NCI-H146 (cell line): ENCODE measurements around the gene NT5C3B.

Experiments
- DNase-seq: peaks from one replicate; lab custom pipeline; 2025; lab: John Stamatoyannopoulos, UW

NT5C3B gene

DNA sequence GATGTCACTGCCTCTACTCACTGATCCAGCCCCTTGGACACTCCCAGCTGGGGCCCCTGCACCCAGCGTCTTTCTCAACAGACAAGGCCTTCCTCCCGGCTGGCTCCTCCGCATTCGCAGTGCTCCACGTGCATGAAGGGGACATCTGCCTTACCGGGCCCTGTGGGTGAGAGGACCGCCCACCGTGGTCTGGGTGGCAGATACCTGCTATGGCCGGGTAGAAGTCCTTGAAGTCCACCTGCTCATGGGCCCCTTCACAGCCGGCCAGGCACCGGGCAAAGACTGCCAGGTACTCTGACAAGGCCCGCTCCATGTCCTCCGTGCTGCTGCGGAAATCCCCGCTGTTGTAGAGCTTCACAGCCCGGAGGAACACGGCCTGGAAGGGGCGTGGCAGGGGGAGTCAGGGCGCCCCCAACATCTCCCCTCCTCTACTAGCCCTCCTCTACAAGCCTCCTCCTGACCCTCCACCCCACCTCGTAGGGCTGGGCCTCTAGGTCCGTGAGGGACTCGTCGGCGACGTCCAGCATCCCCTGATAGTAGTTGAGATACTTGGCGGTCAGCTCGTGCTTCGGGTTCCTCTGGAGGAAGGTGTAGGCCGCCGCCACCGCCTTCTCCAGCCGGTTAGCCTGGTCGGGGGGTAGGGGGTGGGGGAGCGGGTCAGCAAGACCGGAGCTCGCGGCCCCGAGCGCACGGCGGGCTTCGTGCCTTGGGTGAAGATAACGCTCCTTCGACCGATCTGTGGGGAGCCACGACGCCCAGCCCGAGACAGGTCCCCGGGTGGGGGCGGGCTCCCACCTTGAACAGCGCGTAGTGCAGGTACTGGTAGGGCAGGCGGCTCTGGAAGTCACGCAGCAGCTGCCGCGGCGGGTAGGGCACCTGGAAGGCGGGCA is 25.1 kb downstream of the NT5C3B start:
- DNase-seq = no peak

DNA sequence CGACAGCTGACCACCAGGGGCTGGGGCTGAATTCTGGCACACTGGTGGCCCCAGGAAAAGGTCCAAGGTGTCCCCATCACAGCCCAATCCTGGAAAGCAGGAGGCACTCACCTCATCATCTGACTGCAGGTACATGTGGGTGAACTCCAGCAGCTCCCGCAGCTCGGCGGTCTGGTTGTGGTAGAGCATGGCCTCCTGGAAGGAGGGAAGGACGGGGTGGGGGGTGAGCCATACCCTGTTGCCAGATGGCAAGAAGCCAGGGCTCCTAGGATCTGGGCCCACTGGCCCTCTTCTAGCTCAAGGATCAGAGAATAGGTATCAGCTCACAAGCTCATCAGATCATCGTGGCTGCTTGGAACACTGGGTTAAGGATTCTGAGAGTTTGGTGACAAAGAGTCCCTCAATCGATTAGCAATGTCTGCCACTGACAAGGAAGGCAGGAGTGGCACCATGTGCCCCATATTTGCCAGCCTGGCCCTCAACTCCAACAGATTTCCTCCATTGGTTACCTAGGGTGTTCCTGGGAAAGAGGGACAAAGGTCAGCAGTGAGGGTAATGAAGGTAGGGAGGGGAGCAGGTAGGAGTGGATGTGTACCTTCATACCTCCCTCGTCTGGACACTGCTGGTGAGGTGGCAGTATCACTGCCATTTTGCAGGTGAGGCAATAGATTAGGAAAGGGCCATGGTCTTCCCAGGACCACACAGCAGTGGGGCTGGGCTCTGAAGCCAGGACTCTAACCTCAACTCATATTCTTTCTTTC is 29.2 kb downstream of the NT5C3B start:
- no peak for DNase-seq

DNA sequence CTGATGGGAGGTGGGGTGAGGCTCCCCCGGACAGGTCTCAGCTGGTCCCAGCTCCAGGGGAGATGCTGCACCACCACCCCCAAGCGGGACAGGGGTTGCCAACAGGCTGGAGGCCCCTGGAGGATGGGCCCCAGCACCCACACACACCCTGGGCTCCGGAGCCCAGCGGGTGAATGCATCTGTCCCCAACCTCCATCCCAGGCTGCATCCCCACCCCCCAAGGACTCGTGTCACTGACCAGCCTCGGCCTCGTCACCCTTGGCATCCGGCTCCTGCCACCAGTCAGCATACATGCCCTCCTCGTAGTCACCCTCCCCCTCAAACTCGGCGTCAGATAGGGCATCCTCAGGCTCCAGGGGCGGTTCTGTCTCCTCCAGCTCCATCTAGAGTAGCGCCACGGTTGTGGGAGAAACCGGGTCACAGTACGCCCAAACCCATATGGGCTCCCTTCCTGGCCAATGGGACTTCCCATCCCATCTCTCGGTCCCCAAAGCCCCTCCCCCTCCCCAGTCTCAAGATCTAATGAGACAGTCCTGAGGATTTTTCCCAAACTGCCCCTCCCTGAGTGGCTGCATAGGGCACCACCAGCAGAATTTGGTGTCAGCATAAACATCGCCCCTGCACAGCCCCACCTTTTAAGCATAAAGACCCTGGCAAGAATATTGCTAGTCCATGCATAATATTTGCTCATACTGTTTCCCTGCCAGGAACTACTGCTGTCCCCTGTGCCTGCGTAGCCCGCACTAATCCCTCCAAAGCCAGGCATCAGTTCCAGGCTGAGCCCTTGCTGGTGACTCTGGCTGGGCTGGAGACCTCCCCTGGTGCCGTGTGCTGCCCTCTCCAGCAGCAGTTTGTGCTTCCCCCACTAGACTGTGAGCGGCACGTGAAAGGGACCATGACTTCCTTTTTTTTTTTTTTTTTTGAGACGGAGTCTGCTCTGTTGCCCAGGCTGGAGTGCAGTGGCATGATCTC is 32.7 kb downstream of the NT5C3B start:
- DNase-seq = no peak

DNA sequence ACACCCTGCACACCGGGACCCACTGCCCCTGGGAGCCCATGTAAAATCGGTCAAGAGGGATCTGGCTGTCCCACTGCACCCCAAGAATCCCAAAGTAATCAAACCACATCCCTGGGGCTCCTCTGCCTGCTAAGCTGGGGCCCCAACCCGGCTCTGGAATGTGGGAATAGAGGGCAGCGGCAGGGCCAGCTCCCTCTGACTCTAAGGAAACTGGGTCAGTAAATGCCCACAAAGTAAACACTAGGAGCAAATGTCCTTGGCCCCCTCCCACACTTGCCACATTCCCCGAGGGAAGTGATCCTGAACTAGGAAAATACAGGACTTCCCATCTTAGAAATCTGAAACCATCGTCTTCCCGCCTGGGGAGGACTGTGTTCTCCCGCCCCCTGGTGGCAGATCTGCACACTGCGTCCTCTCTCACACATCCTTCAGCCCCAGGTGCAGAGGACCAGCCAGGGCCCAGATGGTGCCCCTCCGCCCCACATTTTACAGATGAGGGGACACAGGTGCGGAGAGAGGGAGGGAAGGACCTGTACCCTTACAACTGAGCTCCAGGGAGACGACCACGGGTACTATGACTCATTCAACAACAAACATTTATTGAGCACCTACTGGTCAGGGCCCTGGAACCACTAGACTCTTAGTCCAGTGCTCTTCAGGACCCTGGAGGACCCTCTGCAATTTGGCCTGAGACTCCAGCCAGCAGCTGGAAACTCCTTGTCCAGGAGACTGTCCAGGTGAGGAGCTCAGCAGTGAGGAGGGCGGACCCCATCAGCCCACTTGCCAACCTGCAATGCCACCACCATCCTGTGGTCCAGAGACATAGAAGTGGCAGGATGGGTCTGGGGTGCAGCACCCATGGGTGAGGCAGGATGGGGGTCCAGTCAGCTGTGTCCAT is 34.4 kb downstream of the NT5C3B start:
- peak; percentile 74 for DNase-seq

DNA sequence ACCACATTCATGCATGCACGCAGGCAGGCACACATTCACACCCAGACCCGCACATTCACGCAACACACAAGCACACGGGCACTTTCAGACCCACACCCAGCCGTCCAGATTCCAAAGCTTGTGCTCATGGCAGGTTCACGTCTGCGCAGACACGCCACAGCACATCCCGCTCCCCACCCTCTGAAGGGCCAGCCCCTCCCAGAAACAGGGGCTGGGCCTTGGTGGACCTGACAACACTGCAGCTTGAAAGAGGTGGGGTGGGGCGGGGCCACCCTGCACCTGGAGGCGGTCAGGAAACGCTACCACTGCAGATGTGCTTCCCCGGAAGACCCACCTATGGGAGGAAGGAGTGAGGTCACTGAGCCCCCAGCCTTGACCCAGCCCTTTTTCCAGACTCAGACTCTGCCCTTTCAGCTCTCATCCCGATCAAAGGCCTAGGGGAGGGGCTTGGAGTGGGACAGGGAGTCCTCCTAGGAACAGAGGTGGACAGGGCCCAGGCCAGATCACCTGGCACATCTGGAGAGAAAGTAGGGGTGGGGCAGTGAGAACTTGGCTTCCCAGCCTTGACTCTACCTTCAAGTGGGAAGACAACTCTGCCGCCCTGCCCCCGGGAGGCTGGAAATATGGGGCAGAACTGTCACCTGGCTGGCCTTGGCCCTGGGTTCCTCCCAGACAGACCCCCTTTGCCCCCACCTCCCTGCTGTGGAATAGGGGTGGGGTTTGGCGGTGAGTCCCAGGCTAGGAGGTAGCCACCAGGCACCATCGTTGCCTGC is 35.2 kb downstream of the NT5C3B start:
- peak; percentile 91 for DNase-seq

DNA sequence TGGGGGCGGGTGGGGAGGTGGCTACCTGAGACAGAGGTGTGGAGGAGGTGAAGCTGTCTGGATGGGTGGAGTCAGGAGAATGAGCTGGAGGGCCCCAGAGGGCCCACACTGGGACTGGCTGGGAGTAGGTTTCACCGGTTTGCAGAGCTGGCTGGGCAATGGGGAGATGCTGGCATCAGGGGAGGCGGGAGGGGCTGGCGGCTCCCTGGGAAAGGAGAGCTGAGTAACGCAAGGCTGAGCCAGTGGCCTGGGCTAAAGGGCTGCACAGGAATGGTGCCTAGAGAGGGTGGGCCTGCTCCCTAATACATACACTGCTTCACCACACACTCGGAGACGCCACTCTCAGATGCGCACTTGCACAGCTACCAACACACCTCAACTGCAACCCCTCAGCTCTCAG is 36.7 kb downstream of the NT5C3B start:
- DNase-seq = no peak

DNA sequence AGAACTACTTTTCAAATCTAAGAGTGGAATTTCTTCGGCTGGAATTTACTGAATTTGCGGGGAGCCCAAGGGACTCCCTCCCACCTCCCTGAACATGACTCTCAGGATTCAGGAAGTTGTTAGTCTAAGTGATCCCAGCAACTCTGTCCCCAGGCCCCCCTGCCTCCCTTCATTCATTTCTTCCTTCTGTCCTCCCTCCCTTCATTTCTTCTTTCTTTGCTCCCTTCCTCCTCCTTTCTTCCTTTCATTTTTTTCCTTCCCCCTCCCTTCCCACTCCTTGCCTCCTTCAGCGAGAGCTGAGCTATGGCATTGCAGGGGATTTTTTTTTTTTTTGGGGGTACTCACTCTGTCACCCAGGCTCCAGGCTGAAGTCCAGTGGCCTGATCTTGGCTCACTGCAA is 38.7 kb downstream of the NT5C3B start:
- DNase-seq = no peak

DNA sequence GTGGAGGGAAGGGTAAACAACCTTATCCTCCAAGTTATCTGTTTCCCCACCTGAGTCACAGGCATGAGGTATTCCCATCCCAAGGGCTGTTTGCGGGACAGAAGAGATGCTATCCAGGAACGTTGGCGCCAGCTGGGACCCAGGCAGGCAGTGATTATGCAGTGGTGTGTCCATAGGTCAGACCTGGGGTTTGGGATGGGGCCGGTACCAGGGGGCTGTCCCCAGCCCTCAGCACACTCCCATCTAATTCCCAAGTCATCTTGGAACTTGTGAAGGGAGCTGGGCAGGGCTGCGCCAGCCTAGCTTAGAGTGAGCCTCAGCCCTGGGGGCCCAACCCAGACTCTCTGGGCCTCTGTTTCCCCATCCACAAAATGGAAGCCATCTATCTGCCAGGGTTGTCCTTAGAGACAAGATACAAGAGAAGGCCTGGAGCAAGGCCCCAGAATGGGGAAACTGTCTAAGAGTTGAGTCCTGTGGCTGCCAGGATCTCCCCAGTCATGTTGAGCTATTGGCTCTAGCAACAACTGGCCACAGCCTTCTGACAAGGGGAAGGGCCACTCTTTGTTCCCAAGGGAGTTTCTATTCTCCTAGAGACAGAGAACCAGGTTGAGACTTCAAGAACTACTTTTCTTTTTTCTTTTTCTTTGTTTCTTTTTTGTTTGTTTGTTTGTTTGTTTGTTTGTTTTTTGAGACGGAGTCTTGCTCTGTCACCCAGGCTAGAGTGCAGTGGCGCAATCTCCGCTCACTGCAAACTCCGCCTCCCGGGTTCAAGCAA is 39.7 kb downstream of the NT5C3B start:
- no peak for DNase-seq

DNA sequence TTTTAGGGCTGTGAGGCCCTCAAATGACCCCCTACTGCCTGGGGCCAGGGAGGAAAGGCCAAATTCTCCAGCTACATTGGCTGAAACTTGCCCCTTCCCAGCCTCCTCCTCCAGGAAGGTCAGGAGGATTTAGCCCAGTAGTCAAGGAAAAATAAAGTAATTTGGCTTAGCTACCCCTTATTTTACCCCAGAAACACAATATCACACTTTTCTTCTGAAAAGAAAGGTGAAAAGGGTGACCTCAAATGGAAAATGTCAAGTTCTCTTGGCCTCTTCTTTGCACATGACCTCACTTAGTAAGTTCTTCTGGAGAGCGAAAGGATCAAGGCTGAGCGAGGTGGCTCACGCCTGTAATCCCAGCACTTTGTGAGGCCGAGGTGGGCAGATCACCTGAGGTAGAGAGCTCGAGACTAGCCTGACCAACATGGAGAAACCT is 41.5 kb downstream of the NT5C3B start:
- no peak for DNase-seq

DNA sequence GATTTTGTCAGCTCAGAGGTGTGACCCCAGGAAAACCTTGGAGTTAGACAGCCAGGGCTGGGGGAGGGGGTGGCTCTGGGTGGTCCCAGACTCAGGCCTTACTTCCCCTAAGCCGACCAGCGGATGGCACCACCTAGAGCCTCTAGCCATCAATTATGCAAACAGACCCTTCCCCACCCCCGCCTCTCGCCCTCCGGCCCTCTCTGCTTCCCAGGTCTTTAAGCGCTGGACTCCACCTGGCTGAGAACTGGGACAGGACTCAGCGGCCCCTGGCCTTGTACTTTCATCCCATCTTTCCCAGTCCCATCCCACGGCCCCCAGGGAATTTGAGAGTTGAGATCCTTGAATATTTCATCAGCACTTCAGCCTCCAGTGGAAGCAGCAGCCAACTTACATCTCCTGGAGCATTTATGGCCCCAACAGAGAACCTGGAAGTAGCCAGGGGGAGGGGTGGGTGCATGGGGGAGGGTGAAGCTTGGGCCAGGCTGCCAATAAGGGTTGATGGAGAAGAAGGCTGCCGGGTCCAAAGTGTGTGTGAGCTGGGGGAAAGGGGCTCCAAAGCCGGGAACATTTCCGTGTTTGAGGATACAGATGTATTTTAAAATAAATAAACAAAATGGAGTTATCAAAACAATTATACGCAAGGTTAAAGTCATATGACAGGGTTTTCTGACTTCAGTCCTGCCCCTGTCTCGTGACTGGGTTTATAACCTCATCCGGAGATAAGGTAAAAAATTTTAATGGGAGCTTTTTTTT is 42.1 kb downstream of the NT5C3B start:
- no peak for DNase-seq

DNA sequence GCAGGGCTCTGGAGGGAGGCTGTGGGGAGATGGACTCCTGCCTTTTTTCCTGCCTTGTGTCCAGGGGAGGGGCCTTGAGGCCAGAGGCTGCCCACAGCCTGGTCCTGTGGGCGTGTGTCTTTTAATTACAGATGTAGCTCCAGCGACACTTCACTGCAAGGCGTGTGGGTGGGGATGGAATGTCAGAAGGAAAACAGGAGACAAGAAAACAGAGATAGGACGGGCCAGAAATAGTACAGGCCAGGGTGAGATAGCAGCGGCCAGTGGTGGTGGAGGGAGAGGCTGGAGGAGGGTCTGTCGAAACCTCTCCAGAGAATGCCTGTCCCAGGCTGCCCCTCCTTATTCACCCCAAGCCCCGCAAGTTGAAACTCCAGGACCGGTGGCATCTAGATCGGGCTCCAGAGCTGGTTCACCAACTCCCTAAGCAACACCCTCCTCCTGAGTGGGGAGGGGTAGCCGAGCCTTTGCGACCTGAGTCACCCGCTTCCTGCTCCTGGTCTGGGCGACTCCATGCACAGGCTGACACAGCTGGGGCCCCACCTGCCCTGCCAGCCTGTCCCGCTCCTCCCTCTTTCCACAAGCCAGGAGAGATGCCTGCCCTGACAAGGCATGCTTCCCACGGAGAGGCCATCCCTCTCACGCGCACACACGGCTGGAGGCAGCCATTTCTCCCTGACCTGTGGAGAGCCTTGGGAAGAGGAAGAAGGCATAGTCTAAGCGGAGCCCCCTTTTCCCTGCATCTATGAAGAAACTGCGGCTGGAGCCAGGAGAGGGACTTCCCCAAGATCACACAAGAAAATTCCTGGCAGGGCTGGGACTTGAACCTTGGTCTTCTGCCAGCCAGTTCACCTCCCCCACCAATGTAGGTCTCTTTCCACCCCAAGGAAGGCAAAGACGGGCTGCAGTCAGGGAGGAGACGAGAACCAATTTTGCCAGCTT is 42.9 kb downstream of the NT5C3B start:
- DNase-seq = peak; percentile 17

DNA sequence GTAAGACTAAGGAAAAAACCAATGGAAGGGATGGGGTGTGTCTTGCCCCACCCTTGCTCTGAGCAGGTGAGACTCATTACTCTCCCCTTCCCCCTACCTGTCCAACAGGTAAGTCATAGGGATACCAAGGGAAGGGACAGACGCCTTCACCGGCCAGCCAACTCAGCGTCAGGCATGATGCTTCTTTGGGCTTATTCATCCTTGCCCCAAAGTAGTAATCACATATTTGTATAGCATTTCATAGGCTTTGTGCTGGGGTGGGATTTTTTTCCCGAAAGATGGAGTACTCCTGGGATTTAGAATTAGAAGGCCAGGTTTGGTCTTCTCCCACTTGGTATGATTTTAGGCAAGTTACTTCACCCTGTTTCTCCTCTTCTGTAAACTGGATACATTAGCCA is 49.0 kb downstream of the NT5C3B start:
- no peak for DNase-seq

DNA sequence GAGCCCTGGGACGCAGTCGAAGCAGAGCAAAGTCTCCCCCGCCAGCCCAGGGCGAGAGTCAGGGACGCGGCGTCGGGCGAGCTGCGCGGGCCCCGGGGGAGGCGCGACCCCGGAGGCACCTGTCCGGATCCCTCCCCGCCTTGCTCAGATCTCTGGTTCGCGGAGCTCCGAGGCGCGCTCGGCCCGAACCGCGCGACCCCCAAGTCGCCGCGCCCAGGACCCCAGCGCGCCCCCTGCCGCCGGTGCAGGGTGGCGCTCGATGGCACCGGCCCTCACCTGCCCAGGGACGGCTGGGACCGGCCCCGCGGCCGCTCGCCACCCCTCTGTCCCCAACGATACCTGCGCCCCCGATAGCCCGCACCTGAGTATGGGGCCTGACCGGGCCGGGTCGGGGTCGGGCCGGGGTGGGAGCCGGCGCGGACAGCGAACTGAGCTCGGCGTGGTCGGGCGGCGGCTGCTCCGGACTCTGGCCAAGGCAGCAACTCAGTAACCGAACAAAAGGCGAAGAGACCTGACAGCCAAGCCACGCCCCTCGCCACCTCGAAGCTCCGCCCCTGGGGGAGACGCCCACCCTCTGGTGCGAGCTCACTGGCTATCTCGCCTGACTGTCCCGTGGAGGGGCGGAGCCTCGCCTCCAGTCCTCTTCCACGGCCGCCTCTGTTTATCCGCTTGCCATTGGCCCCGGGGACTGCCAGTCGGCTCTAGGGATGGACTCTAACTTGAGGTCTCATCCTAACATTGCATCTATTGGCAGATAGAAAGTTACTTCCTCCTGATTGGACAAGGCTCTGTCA is 49.6 kb downstream of the NT5C3B start, which contains the start of gene JUP:
Gene JUP (minus strand): TSS at position 485 of the 794 bp plus-strand sequence. CDS start 14,857 bp downstream, outside the sequence.
- DNase-seq = peak; percentile 100

DNA sequence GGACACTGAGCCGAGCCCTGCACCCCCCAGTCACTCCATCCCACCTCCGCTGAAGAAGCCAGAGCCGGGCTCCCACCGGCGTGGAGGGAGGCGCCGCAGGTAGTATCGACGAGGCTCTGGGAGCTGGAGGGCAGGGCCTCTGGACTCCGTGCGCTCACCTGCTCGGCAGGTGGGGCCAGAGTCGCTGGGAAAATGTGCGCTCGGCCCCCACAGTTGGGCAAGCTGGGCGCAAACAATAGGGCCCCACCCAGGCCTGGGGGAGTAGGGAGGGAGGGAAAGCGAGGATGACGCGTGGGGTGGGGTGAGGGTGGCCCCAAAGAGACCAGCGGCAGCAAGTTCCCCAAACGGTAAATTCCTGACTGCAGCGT is 50.2 kb downstream of the NT5C3B start:
- DNase-seq = peak; percentile 84

DNA sequence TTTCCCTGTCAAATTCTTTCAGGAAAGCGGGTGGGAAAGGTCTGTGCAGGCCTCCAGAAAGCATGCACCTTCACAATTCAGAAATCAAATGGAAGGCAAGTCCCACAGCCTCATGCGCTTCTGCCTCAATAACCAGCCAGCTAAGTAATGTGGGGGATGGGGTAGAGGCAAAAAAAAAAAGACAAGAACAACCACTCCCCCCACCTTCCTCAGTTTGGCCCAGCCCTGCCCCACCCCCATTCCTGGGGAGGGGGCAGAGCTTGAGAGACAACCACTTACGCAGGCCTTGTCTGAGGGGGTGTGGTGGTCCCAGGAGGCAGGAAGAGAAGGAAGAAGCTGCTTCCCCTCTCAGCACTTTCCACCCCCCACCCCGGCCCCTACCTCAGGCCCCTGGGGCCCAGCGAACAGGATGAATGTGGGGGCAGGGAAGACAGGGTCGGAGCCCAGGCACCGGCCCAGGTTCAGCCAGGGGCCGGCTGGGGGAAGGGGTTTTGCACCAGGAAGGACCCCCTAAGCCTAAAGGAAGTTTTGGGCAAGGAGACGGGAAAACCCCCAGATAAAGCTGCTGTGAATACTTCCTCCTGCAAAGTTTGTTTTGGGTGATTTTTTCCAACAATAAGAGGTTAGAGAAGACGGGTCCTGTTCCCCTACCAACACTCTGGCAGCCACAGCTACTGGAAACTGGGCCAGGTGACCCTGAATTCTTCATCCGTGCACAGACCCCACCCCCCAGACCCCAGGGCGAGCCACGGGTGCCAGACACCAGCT is 50.8 kb downstream of the NT5C3B start:
- DNase-seq = no peak

DNA sequence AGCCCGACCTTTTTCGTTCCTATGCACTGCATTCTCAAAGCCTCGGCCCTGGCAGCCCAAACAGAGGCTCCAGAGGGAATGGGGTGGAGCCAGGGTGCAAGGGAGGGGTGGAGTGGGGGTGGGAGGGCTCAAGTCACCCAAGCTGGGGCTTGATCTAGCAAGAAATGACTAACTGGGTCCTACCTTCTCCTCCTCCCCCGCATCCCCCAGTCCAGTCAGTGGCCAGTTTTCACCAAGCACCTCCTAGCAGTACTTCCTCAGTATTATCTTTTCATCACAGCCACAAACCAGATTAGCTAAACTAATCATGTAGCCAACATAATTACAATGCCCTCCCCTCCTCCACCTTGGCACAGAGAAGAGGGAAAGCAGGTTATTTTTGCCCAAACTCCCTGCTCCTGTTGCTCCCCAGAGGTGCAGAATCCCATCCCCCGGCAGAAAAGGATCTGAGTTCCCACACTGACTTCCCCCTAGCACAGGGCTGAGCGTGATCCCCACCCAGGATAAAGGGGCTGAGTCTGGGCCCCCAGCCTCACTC is 51.8 kb downstream of the NT5C3B start:
- DNase-seq = no peak
